BJ (cell line): Measurements from ENCODE around the gene SLC2A13. TPM values are rescaled to one million over a fixed set of nuclear protein-coding genes. Genes with fewer than 3 reads are reported as not detected.

ENCODE experiments used
- CTCF ChIA-PET: fragments of 350-600 bp; formaldehyde crosslinking; extraction: SDS; loops from one replicate; lab custom pipeline; 2021; ENCODE audit warnings: antibody characterized with exemption, inconsistent platforms; lab: Yijun Ruan, JAX
- POLR2A ChIA-PET: fragments of 300-600 bp; sonication (Branson Sonifier 250); formaldehyde crosslinking; extraction: SDS; loops from one replicate; lab custom pipeline; 2021; ENCODE audit warnings: antibody characterized with exemption; lab: Charles Lee
- DNase-seq: peaks from one replicate; pipeline ENCODE4 v3.0.0-alpha.2; 2011; ENCODE audit warnings: low read depth
- H3K27me3 ChIP-seq: 2 replicates; pipeline ENCODE4 v1.6.0; 2011; ENCODE audit warnings: low read length; ENCODE audit not compliant: control insufficient read depth, insufficient read depth
- H3K36me3 ChIP-seq: 2 replicates; pipeline ENCODE4 v1.5.1; 2011; ENCODE audit warnings: low read length; ENCODE audit not compliant: control insufficient read depth, insufficient read depth
- H3K4me3 ChIP-seq: 2 replicates; pipeline ENCODE4 v1.5.1; 2011; ENCODE audit warnings: low read depth, mild to moderate bottlenecking, control low read depth, low read length
- polyA plus RNA-seq: library from polyadenylated mRNA; depleted of rRNA; stranded (reverse); fragments of >200 nt; gene quantifications from 2 replicates; pipeline ENCODE4 v1.2.3, GENCODE V29; 2011
- TF ChIP-seq, protein P1 (sequence below): IDR thresholded peaks from 2 replicates; pipeline ENCODE4 v1.5.1; 2011; ENCODE audit warnings: low read depth, mild to moderate bottlenecking, control low read depth, inconsistent platforms, low read length, moderate library complexity; ENCODE audit not compliant: insufficient read depth

The SLC2A13 gene
- polyA plus RNA-seq, 1 experiment: 1.2 TPM

DNA sequence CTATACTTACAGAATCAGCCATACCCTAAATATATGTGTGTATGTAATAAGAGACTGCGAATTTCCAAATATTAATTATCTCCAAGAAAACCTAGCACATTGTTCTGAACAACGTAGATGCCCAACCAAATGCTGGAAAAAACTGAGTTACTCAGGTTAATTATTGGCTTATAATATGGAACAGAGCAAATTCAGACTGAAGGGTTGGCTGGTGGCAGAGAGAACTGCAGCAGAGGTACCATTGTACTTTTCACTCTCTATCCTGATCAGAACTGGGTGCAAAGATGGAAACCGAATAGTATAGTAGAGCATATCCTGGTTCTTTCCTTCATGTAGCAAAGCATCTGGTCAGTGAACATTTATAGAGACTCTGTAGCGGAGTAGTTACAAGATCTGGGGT lies 185.7 kb downstream of the SLC2A13 start:
- TF ChIP-seq, protein P1, sequence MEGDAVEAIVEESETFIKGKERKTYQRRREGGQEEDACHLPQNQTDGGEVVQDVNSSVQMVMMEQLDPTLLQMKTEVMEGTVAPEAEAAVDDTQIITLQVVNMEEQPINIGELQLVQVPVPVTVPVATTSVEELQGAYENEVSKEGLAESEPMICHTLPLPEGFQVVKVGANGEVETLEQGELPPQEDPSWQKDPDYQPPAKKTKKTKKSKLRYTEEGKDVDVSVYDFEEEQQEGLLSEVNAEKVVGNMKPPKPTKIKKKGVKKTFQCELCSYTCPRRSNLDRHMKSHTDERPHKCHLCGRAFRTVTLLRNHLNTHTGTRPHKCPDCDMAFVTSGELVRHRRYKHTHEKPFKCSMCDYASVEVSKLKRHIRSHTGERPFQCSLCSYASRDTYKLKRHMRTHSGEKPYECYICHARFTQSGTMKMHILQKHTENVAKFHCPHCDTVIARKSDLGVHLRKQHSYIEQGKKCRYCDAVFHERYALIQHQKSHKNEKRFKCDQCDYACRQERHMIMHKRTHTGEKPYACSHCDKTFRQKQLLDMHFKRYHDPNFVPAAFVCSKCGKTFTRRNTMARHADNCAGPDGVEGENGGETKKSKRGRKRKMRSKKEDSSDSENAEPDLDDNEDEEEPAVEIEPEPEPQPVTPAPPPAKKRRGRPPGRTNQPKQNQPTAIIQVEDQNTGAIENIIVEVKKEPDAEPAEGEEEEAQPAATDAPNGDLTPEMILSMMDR: no peak
- no peak overlapping the region for H3K4me3 ChIP-seq
- ChIA-PET POLR2A (no interaction called here), CTCF (no interaction called here)
- DNase-seq: no peak
- no peaks in the 10 kb centered on the region for H3K27me3 ChIP-seq
- no peaks in the 10 kb centered on the region for H3K36me3 ChIP-seq

DNA sequence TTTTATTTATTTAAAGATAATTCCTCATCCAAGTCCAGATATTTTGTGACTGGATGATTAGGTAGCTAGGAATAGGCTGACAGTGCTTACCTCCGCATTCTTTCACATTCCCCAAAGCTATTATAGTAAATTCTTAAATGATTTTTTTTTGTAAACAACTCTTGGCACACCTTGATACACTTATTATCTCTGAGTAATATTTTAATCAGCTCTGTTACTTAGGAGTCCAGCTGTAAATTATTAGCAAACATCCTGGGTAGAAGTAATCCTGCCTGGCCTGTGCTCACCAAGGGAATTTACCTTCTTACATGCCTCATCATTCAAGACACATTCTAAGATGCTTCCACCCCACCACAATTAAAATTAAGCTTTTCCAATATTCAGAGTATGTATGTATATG lies 186.1 kb downstream of the SLC2A13 start:
- CTCF ChIA-PET: interaction anchor here (0.7 kb wide), 1 partner anchor 71 kb away, joined by 3 read pairs; no protein-coding TSS in a partner anchor
- POLR2A ChIA-PET: no interaction called here
- DNase-seq: no peak
- H3K36me3 ChIP-seq: no peaks in the 10 kb centered on the region
- H3K4me3 ChIP-seq: no peak overlapping the region
- no peaks in the 10 kb centered on the region for H3K27me3 ChIP-seq
- TF ChIP-seq, protein P1: no peak

DNA sequence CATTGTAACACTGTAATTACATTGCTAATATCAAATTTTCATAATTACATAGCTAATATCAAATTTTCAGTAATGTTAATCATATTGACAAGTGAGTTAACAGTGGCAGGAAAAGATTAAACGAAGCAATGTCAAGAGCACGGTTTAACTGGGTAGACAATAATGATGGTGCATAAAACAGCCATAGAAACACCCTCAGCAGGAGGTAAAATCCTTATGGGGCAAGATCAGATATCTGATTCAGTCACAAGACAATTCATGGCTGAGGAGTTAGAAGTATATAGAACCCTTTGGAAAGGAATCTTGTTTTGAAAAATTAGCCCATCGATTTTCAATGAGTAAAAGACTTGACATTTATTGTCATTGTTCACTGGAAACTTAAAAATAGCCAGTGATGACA lies 190.6 kb downstream of the SLC2A13 start:
- Histone ChIP-seq H3K36me3 (no peaks in the 10 kb centered on the region), H3K4me3 (no peak overlapping the region), H3K27me3 (no peaks in the 10 kb centered on the region)
- ChIA-PET POLR2A (no interaction called here), CTCF (interaction anchor here (1.3 kb wide), 1 partner anchor 96 kb away, joined by 3 read pairs; no protein-coding TSS in a partner anchor)
- DNase-seq: no peak
- TF ChIP-seq, protein P1: no peak

DNA sequence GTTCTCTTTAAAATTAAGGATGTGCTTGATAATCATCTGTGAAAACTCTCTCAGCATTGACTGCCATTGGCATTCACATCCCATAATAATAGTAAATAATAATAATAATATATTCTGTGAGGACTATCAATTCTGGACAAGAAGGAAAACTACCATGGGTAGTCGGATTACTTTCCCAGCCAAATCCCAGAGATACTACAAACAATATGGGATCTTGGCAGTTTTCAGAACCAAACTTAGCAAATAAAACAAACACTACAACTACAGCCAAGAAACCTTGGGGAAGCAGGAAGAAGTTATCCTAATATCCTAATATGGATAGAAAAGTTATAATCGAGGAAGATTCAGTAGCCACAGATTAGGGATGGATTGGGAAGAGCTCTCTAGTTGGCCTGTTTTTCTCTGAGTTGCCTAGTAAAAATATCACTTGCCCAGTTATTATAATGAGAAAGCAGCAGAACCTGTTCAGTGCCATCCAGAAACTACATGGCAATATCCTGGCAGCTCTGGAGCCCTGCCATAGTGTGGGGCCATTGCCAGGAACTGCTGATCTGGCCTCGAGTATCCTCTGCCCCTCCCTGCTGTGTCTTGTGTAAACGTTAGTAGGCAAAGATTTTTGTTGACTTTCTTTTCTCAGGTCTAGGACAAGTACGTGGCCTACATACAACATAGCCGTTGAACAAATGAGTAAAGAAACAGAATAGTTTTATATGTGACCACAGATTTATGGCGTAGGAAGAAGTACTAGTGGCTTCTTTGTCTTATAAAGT lies 193.5 kb downstream of the SLC2A13 start:
- no peaks in the 10 kb centered on the region for H3K27me3 ChIP-seq
- CTCF ChIA-PET: no interaction called here
- TF ChIP-seq, protein P1: no peak
- POLR2A ChIA-PET: no interaction called here
- no peaks in the 10 kb centered on the region for H3K36me3 ChIP-seq
- DNase-seq: no peak
- no peak overlapping the region for H3K4me3 ChIP-seq

DNA sequence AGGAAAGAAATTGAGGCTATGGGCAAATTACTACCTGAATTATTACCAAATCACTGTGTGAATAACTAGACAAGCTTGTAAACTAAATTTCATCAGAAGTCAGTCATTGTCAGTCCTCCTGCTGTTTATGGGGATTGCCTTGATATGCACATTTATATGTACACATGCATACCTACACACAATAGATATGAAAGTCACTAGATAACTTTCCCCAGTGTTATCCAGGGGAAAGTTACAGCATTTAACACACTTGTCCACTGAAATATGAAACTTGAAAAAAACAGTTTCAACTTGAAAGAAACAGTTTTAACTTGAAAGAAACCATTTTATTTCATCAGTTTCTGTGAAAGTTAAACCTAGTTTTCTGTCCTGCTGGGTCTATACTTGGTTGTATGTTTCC lies 199.6 kb downstream of the SLC2A13 start:
- no peaks in the 10 kb centered on the region for H3K27me3 ChIP-seq
- TF ChIP-seq, protein P1: no peak
- DNase-seq: no peak
- H3K36me3 ChIP-seq: no peaks in the 10 kb centered on the region
- H3K4me3 ChIP-seq: no peak overlapping the region
- ChIA-PET POLR2A (no interaction called here), CTCF (interaction anchor here (0.6 kb wide), 1 partner anchor 595 kb away, joined by 3 read pairs; no protein-coding TSS in a partner anchor)
